Measurements from ENCODE around the gene ZRANB2. TPM values are rescaled to one million over a fixed set of nuclear protein-coding genes. Genes with fewer than 3 reads are reported as not detected.

ZRANB2 gene
- total RNA-seq, 2 experiments from 2014 or later: 82.1 to 171 TPM

GRCh38 chr1:71088645-71089287, 7.9 kb upstream of the ZRANB2 start:
- intact Hi-C loops (cut with micrococcal nuclease; ENCODE audit: unreplicated experiment): loop anchor here (10.0 kb wide), 1 partner anchor 674 kb away; the partner anchor contains the start of gene CTH
- Histone ChIP-seq H3K9me3 (ENCODE audit: low read length) (no peaks in the 10 kb centered on the region), H3K4me2 (ENCODE audit: low read length) (no peak overlapping the region), H4K20me1 (ENCODE audit: insufficient read depth, low read length) (no peaks in the 10 kb centered on the region), H3K9me2 (ENCODE audit: insufficient read depth, low read length) (no peaks in the 10 kb centered on the region), H3K27ac (ENCODE audit: low read depth, low read length, poor library complexity, severe bottlenecking) (no peak overlapping the region), H2AFZ (ENCODE audit: low read length) (no peak overlapping the region), H3K4me3 (ENCODE audit: low read depth, low read length, poor library complexity, severe bottlenecking) (no peak overlapping the region), H3K79me2 (ENCODE audit: insufficient read depth, low read depth, low read length) (no peaks in the 10 kb centered on the region), H3K4me1 (ENCODE audit: insufficient read depth, low read length, poor library complexity, severe bottlenecking) (no peaks in the 10 kb centered on the region), H3K36me3 (ENCODE audit: insufficient read depth, low read length) (no peaks in the 10 kb centered on the region)
- BruUV-seq (replicated peaks): no TSS peak
- no peak for DNase-seq (ENCODE audit: low spot score)
- no peak for TF ChIP-seq CTCF (conservative IDR thresholded peaks at IDR 0.05; ENCODE audit: low read length)
- TF ChIP-seq EZH2phosphoT487 (IDR thresholded peaks at IDR 0.05; ENCODE audit: borderline replicate concordance, low read depth, low read length): no peak
- ChIA-PET POLR2A (no interaction called here), CTCF (ENCODE audit: unreplicated experiment) (no interaction called here)

GRCh38 chr1:71087713-71088112, 6.9 kb upstream of the ZRANB2 start:
- Histone ChIP-seq H3K27ac (ENCODE audit: low read depth, low read length, poor library complexity, severe bottlenecking) (no peak overlapping the region), H3K79me2 (ENCODE audit: insufficient read depth, low read depth, low read length) (no peaks in the 10 kb centered on the region), H3K9me2 (ENCODE audit: insufficient read depth, low read length) (no peaks in the 10 kb centered on the region), H3K4me2 (ENCODE audit: low read length) (no peak overlapping the region), H3K36me3 (ENCODE audit: insufficient read depth, low read length) (no peaks in the 10 kb centered on the region), H3K4me3 (ENCODE audit: low read depth, low read length, poor library complexity, severe bottlenecking) (no peak overlapping the region), H3K4me1 (ENCODE audit: insufficient read depth, low read length, poor library complexity, severe bottlenecking) (no peaks in the 10 kb centered on the region), H2AFZ (ENCODE audit: low read length) (no peak overlapping the region), H3K9me3 (ENCODE audit: low read length) (no peaks in the 10 kb centered on the region), H4K20me1 (ENCODE audit: insufficient read depth, low read length) (no peaks in the 10 kb centered on the region)
- no peak for DNase-seq (ENCODE audit: low spot score)
- POLR2A ChIA-PET: no interaction called here
- CTCF ChIA-PET (ENCODE audit: unreplicated experiment): no interaction called here
- BruUV-seq (replicated peaks): no TSS peak
- intact Hi-C loops (cut with micrococcal nuclease; ENCODE audit: unreplicated experiment): loop anchor here (10.0 kb wide), 1 partner anchor 673 kb away; the partner anchor contains the start of gene CTH
- no peak for TF ChIP-seq EZH2phosphoT487 (IDR thresholded peaks at IDR 0.05; ENCODE audit: borderline replicate concordance, low read depth, low read length)
- no peak for TF ChIP-seq CTCF (conservative IDR thresholded peaks at IDR 0.05; ENCODE audit: low read length)

- Histone ChIP-seq H3K9me2 (ENCODE audit: insufficient read depth, low read length) (no peaks in the 10 kb centered on the region), H3K4me1 (ENCODE audit: insufficient read depth, low read length, poor library complexity, severe bottlenecking) (no peaks in the 10 kb centered on the region), H4K20me1 (ENCODE audit: insufficient read depth, low read length) (no peaks in the 10 kb centered on the region), H3K36me3 (ENCODE audit: insufficient read depth, low read length) (no peaks in the 10 kb centered on the region), H2AFZ (ENCODE audit: low read length) (no peak overlapping the region), H3K79me2 (ENCODE audit: insufficient read depth, low read depth, low read length) (no peaks in the 10 kb centered on the region), H3K27ac (ENCODE audit: low read depth, low read length, poor library complexity, severe bottlenecking) (no peak overlapping the region), H3K4me2 (ENCODE audit: low read length) (no peak overlapping the region), H3K9me3 (ENCODE audit: low read length) (no peaks in the 10 kb centered on the region), H3K4me3 (ENCODE audit: low read depth, low read length, poor library complexity, severe bottlenecking) (no peak overlapping the region)
- CTCF ChIA-PET (ENCODE audit: unreplicated experiment): no interaction called here
- TF ChIP-seq CTCF (conservative IDR thresholded peaks at IDR 0.05; ENCODE audit: low read length) (no peak), EZH2phosphoT487 (IDR thresholded peaks at IDR 0.05; ENCODE audit: borderline replicate concordance, low read depth, low read length) (no peak)
- no peak for DNase-seq (ENCODE audit: low spot score)
- no TSS peak for BruUV-seq (replicated peaks)
- intact Hi-C loops (cut with micrococcal nuclease; ENCODE audit: unreplicated experiment): loop anchor here (10.0 kb wide), 1 partner anchor 672 kb away; the partner anchor contains the start of gene CTH
- POLR2A ChIA-PET: interaction anchor here (0.7 to 0.9 kb wide), 2 partner anchors 26 to 403 kb away, joined by 3 read pairs; no protein-coding TSS in a partner anchor
These were observed 6.2 kb upstream of the ZRANB2 start for GRCh38 chr1:71087060-71087459.
